ENCODE data around the gene TNK1. TPM values are rescaled to one million over a fixed set of nuclear protein-coding genes. Genes with fewer than 3 reads are reported as not detected.

The TNK1 gene
- total and polyA plus RNA-seq, 2 experiments from 2014 or later: 8.4 to 8.9 TPM

DNA sequence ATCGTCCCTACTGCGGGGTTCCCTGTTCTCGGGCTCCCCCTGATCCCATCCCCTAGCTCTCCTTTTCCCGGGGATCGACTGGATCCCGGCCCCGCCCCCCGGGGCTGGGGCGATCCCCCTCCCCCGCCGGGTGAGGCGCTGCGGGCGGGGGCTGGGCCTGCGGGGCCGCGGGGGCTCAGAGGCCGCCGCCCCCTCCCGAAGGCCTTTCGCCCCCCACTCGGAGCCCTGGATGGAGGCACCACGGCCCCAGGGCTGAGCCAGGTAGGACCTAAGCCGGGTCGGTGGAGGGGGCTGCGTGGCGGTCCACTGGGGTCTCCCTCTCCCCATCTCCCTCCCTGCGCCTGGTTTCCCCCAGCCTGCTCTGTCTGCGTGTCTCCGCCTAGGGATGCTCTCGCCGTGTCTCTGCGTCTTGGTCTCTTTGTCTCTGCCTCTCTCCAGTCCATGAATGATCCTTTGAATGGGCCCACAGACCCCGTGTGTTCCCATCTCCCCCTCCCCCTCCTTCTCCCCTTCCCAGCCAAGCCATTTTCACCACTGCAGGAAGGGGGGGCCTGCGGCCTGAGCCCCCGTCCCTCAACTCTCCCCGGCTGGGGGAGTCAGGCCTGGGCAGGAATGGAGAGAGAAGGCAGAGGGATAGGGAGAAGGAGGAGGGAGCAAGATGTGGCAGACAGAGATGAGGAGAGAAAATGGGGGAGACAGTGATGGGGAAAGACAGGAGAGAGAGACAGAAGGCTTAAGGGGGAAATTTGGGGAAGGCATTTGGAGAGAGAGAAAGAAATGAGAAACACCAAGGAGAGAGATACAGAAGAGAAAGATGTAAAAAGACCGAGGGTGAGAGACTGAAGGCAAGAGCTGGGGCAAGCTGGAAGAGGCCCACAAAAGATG lies 24.7 kb downstream of the TNK1 start:
- no peaks in the 10 kb centered on the region for H4K20me1 ChIP-seq (ENCODE audit: insufficient read depth, poor library complexity, severe bottlenecking)
- H3K9me2 ChIP-seq (replicated peaks; ENCODE audit: insufficient read depth): no peaks in the 10 kb centered on the region

DNA sequence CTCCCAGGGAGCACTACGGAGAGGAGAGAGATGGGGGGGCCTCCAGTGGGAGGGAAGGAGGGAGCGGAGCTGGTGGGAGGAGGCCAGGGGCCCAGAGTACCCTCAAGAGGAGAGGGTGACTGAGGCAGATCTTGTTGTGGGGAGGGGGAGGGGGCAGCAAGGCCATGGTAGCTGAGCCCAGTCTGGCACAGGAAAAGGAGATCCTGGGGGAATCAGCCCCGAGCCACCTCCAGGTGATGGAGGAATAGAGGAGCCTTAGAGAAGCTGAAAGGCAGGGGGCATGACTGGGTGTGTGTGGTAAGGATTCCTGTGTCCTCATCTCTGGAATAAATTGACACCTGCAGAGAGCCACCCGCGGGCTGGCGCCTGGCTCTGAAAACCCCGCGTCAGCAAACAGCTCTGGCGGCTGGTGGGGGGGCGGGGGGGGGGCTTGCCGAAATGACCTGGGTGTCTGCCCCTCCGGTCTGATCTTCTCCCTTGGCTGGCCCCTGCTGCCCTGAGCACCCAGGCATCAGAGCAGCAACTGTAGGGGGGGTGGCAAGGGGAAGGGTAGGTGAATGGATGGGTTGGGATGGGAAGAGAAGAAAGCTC lies 25.4 kb downstream of the TNK1 start:
- Histone ChIP-seq H3K36me3 (replicated peaks; ENCODE audit: insufficient read depth, low read depth) (no peaks in the 10 kb centered on the region), H3K27me3 (no peaks in the 10 kb centered on the region), H4K20me1 (ENCODE audit: insufficient read depth, poor library complexity, severe bottlenecking) (no peaks in the 10 kb centered on the region), H3K27ac (peak overlapping the region; percentile 63), H3K79me2 (peaks cover 19% of the 10 kb centered on the region), H3K9me3 (ENCODE audit: low read depth) (no peaks in the 10 kb centered on the region), H3K9me2 (replicated peaks; ENCODE audit: insufficient read depth) (no peaks in the 10 kb centered on the region), H3K4me2 (peak overlapping the region; percentile 97), H2AFZ (no peak overlapping the region), H3K4me3 (peak overlapping the region; percentile 50), H3K4me1 (ENCODE audit: insufficient read depth) (peaks cover 9% of the 10 kb centered on the region)
- WGBS (ENCODE audit: low lambda C conversion rate, missing lambda C conversion rate): 42% methylated on average over 10 of the region's 12 CpGs
- TF ChIP-seq EZH2 (IDR thresholded peaks at IDR 0.05; ENCODE audit: borderline replicate concordance): no peak
- TF ChIP-seq, protein P1, sequence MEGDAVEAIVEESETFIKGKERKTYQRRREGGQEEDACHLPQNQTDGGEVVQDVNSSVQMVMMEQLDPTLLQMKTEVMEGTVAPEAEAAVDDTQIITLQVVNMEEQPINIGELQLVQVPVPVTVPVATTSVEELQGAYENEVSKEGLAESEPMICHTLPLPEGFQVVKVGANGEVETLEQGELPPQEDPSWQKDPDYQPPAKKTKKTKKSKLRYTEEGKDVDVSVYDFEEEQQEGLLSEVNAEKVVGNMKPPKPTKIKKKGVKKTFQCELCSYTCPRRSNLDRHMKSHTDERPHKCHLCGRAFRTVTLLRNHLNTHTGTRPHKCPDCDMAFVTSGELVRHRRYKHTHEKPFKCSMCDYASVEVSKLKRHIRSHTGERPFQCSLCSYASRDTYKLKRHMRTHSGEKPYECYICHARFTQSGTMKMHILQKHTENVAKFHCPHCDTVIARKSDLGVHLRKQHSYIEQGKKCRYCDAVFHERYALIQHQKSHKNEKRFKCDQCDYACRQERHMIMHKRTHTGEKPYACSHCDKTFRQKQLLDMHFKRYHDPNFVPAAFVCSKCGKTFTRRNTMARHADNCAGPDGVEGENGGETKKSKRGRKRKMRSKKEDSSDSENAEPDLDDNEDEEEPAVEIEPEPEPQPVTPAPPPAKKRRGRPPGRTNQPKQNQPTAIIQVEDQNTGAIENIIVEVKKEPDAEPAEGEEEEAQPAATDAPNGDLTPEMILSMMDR (IDR thresholded peaks at IDR 0.05; ENCODE audit: poor library complexity): no peak
- no peak for TF ChIP-seq EZH2phosphoT487 (IDR thresholded peaks at IDR 0.05; ENCODE audit: low read depth, severe bottlenecking, unreplicated experiment)
- no peak for DNase-seq (ENCODE audit: low spot score)

More for the DNA sequence above, 24.7 kb downstream of the TNK1 start:
- H3K4me2 ChIP-seq: peak overlapping the region; percentile 97
- TF ChIP-seq, protein P1 (IDR thresholded peaks at IDR 0.05; ENCODE audit: poor library complexity): no peak
- TF ChIP-seq EZH2phosphoT487 (IDR thresholded peaks at IDR 0.05; ENCODE audit: low read depth, severe bottlenecking, unreplicated experiment) (no peak), EZH2 (IDR thresholded peaks at IDR 0.05; ENCODE audit: borderline replicate concordance) (no peak)
- peak overlapping the region; percentile 50 for H3K4me3 ChIP-seq
- DNase-seq (ENCODE audit: low spot score): peak; percentile 40
- H2AFZ ChIP-seq: peak overlapping the region; percentile 23
- peaks cover 9% of the 10 kb centered on the region for H3K4me1 ChIP-seq (ENCODE audit: insufficient read depth)
- no peaks in the 10 kb centered on the region for H3K27me3 ChIP-seq
- peaks cover 19% of the 10 kb centered on the region for H3K79me2 ChIP-seq
- 17% methylated on average over 9 of the region's 38 CpGs for WGBS (ENCODE audit: low lambda C conversion rate, missing lambda C conversion rate)
- H3K36me3 ChIP-seq (replicated peaks; ENCODE audit: insufficient read depth, low read depth): no peaks in the 10 kb centered on the region
- H3K27ac ChIP-seq: peak overlapping the region; percentile 63
- no peaks in the 10 kb centered on the region for H3K9me3 ChIP-seq (ENCODE audit: low read depth)

DNA sequence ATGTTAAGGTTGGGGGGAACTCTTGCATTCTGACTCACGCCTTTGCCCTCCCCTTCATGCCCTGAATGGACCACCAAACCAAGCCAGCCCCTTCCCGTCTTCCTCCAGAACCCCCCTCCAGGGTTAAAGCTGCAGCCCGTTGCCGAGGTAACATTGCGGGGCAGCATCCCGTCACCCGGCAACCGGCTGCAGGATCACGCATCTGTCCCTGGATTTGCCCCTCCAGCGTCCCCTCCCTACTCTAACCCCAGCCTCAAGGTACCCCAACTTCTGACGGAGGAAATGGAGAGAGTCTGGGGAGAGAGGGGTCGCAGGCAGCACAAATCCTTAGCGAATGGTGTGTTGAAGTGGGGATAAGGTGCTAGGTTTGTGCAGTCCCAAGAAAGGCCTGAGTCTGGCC lies 26.2 kb downstream of the TNK1 start:
- Histone ChIP-seq H3K27ac (no peak overlapping the region), H3K9me3 (ENCODE audit: low read depth) (no peaks in the 10 kb centered on the region), H3K4me3 (no peak overlapping the region), H3K9me2 (replicated peaks; ENCODE audit: insufficient read depth) (no peaks in the 10 kb centered on the region), H3K79me2 (peaks cover 13% of the 10 kb centered on the region), H4K20me1 (ENCODE audit: insufficient read depth, poor library complexity, severe bottlenecking) (no peaks in the 10 kb centered on the region), H3K27me3 (no peaks in the 10 kb centered on the region), H3K4me2 (peak overlapping the region; percentile 97), H3K36me3 (replicated peaks; ENCODE audit: insufficient read depth, low read depth) (no peaks in the 10 kb centered on the region), H2AFZ (no peak overlapping the region), H3K4me1 (ENCODE audit: insufficient read depth) (peaks cover 9% of the 10 kb centered on the region)
- 80% methylated on average over 13 of the region's 13 CpGs for WGBS (ENCODE audit: low lambda C conversion rate, missing lambda C conversion rate)
- TF ChIP-seq EZH2phosphoT487 (IDR thresholded peaks at IDR 0.05; ENCODE audit: low read depth, severe bottlenecking, unreplicated experiment) (no peak), EZH2 (IDR thresholded peaks at IDR 0.05; ENCODE audit: borderline replicate concordance) (no peak)
- TF ChIP-seq, protein P1 (IDR thresholded peaks at IDR 0.05; ENCODE audit: poor library complexity): no peak
- no peak for DNase-seq (ENCODE audit: low spot score)
